HG02870 (cell line): ENCODE data around the gene HIRA.

ENCODE experiments used
- ATAC-seq: cut with Tn5 transposase; IDR thresholded peaks from one replicate; pipeline ENCODE4 v1.9.1; 2021; ENCODE audit warnings: mild to moderate bottlenecking, moderate library complexity; ENCODE audit not compliant: unreplicated experiment

Gene HIRA

DNA sequence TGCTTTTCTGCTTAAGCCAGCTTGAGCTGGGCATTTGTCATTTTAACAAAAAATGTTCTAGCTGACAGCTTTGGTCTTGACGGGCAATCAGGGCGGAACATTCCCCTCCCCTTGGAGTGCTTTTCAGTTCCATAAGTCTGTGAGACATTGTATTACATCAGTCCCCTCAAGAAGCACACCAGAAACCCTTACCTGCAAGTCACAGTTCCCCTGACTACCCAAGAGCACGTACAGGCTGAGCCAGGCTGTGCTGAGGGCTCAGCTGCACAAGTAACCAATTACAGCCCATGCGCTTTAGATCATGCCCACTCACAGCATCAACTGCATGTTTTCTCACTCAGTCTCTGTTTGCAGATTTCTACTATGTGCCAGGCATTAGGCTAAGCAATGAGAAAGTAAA, 19.1 kb downstream of the HIRA start:
- no peak for ATAC-seq

GRCh38 chr22:19411690-19412045, 19.9 kb downstream of the HIRA start:
- ATAC-seq: no peak

- no peak for ATAC-seq
Observed at GRCh38 chr22:19410941-19411689, 20.4 kb downstream of the HIRA start.

DNA sequence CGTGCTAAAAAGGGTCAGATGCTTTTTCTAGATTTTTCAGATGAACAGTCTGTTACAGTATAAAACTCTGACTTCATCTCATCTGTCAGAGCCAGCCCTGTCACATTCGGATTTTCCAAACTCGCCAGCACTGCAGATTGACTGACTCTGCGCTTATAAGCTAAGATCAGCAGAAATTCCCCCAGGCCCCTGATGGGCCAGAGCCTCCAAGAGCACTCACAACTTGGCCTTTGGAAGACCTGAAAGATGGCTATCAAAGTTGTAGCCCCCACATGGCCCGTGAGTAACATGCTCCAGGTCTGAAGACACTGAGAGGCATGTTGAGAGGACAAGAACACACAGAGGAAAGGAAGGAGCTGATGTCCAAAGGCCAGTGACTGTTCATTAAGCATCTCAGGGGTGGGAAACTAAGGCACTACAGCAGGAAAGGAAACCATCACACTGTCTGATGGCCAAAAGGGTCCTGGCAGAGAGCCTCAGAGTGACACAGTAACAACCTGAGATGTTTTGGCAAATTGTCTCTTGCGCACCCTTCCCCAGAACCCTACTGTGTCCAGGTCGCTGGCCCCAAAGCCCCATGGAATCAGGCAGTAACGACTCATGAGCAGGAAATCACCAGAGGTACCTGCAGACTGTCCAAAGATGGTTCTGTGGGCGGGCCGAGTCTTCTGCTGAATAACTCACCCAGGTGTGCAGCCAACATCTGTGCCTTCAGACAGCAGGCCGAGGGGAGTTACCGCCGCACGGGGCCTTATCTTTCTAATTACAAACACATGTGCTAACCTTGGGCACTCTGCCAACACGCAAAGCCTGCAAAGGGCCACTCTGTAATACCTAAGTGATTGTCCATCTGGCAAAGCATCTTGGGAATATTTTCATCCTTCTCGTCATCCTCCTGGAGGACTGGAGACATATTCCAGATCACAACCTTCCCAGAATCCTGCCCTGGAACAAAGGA, 23.6 kb downstream of the HIRA start:
- no peak for ATAC-seq

DNA sequence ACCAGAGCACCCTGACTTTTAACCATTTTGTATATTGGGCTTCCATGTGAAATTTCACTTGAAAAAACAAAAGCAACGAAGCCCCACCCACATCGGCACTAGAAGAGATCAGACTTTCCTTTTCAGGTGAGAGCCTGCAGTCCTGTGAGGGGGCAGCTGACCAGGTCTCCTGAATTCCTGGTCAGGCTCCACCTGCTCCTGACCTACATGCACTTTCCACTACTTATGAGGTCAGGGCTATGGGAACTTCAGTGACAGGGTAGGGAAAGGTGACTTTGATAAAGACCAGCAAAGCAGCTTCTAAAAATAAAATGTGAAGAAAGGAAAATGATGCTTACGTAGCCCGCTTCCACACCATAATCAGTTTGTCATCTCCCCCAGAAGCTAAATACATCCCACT, 24.7 kb downstream of the HIRA start:
- no peak for ATAC-seq

DNA sequence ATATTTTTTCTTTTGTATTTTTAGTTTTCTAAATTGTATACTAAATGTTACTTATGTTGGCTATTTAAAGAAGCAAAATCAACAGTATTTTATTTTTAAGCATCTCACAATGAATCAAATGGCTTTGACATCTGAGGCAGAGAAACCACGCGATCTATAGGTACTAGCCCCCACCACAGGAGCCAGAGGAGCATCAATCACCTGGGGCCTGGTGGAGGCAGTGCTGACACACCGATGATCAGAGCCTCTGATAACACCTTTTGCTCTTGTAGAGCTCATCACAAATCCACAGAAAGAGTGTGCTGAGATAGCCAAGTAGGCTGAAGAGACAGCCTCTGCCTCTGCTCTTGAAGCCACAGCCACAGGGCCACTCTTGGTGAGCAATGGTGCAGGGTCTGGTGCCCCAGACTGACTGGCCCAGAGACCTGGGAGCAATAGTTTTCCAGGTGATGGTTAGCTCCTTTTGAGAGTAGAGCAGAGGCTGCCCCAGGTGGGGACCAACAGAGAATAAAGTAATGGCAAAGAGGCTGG, 25.2 kb downstream of the HIRA start:
- no peak for ATAC-seq

GRCh38 chr22:19405652-19406051, 25.9 kb downstream of the HIRA start:
- ATAC-seq: no peak

DNA sequence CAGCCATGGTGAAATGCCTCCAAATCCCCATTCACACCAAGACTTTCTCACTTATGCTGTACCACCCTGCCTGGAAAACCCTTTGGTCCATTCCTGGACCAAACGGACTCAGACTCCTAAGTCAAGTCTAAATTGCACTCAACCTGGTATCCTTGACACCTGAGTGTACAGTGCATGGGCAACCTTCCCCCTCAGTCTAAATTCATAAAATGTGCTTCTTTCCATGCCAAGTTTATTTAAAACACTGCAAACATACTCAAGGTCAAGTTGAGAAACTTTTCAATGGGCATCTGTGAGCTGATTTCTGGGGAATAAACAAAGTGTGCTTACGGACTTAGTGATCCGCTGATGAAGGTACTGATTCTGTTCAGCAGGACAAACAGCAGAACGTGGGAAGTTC, 26.4 kb downstream of the HIRA start:
- no peak for ATAC-seq

GRCh38 chr22:19404676-19405075, 26.9 kb downstream of the HIRA start:
- no peak for ATAC-seq

- ATAC-seq: no peak
Observed at GRCh38 chr22:19402642-19403191, 28.8 kb downstream of the HIRA start.

GRCh38 chr22:19401483-19401882, 30.1 kb downstream of the HIRA start:
- no peak for ATAC-seq

- ATAC-seq: no peak
Observed at GRCh38 chr22:19400881-19401280, 30.7 kb downstream of the HIRA start.

GRCh38 chr22:19398652-19399051, 32.9 kb downstream of the HIRA start:
- ATAC-seq: no peak

GRCh38 chr22:19398206-19398605, 33.3 kb downstream of the HIRA start:
- ATAC-seq: no peak

GRCh38 chr22:19397734-19398104, 33.8 kb downstream of the HIRA start:
- no peak for ATAC-seq

GRCh38 chr22:19396934-19397733, 34.4 kb downstream of the HIRA start:
- ATAC-seq: no peak

GRCh38 chr22:19396561-19396933, 35.0 kb downstream of the HIRA start:
- ATAC-seq: no peak

GRCh38 chr22:19395276-19395675, 36.3 kb downstream of the HIRA start:
- no peak for ATAC-seq

DNA sequence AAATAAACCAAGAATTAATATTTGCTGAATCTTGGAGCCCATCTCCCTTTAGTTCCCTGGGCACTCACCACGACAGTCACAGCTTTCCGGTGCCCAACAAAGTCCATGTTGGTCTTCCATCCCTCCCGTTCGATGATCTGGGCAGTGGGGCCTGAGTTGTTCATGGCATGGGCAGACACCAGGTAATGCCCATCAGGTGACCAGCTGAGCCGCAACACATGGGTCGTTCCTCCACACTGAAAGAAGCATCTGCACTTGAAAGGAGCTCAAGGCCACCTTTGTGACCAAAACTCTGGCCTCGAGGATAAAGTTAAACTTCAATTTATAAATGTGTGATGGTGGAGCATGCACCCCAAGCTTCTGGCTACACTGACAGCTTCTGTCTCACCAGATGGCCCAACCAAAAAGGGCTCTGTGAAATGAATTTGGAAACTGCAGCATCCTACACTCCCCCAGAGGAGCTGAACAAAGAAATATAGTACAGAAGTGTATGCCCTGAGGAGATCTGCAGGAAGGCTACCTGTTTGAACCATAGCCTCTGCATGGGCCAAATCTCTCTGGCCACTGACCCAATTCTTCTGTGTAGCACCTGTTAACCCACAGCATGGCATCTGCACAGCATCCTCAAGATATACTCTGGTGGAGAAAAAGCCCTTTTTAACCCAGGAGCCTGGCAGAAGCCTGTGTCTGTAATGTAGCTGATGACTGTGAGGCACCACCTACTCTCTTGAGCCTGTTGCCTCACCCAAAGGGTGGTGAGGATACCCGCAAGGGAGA, 37.1 kb downstream of the HIRA start:
- no peak for ATAC-seq

- no peak for ATAC-seq
Observed at GRCh38 chr22:19393704-19394103, 37.8 kb downstream of the HIRA start.
